ENCODE results near the gene RNPEPL1. TPM values are rescaled to one million over a fixed set of nuclear protein-coding genes. Genes with fewer than 3 reads are reported as not detected.

RNPEPL1 gene
- total RNA-seq: 18.6 and 35.8 TPM in 2 replicates

GRCh38 chr2:240567872-240568677 is at the start of gene RNPEPL1:
RNPEPL1 (plus strand) TSS chr2:240568484; CDS start chr2:240568587, 103 bp downstream.

GRCh38 chr2:240557808-240558207 is 10.5 kb upstream of the RNPEPL1 start, which contains the start of gene ANKMY1:
ANKMY1 (minus strand) TSS chr2:240557988; CDS start chr2:240557335, 653 bp downstream.

GRCh38 chr2:240560084-240560479 is 8.2 kb upstream of the RNPEPL1 start, which contains the start of gene DUSP28:
DUSP28 (plus strand) TSS chr2:240560357; CDS start chr2:240560685, 328 bp downstream.

GRCh38 chr2:240586198-240586918 is 18.1 kb downstream of the RNPEPL1 start, which contains the start of gene CAPN10:
CAPN10 (plus strand) TSS chr2:240586734; CDS start chr2:240586912, 178 bp downstream.

GRCh38 chr2:240624950-240625621 is 56.8 kb downstream of the RNPEPL1 start, which contains the start of gene GPR35:
GPR35 (plus strand) TSS chr2:240625480; CDS start chr2:240629953, 4,473 bp downstream.

Other genes starting within 250 kb of the RNPEPL1 start
- 122 and 162 TPM in 2 replicates for gene GPC1, start 132.8 kb upstream of the RNPEPL1 start, total RNA-seq
- 3.5 and 6.1 TPM in 2 replicates for gene ANKMY1, start 10.5 kb upstream of the RNPEPL1 start, total RNA-seq
- 2.5 and 4.6 TPM in 2 replicates for gene DUSP28, start 8.1 kb upstream of the RNPEPL1 start, total RNA-seq
- gene CAPN10, start 18.2 kb downstream of the RNPEPL1 start, total RNA-seq: 15.6 and 16.2 TPM in 2 replicates
- gene GPR35, start 57.0 kb downstream of the RNPEPL1 start, total RNA-seq: not detected in 2 replicates
- gene AQP12B, start 114.4 kb downstream of the RNPEPL1 start, total RNA-seq: not detected in 2 replicates
- not detected in 2 replicates for gene AQP12A, start 123.4 kb downstream of the RNPEPL1 start, total RNA-seq